A549 (cell line): ENCODE measurements around the gene PPP1R1B. TPM values are rescaled to one million over a fixed set of nuclear protein-coding genes. Genes with fewer than 3 reads are reported as not detected.

Experiments used
- ATAC-seq, 2 experiments: fragments of 200-7000 bp in 1 of 2; fragments of >200 bp in 1 of 2; cut with Nextera tagmentation in 1 of 2; cut with Tn5 transposase in 1 of 2; 3 replicates each; pipeline versions ENCODE4 v1.8.0 to v1.9.1; 2018 to 2020; ENCODE audit warnings: mild to moderate bottlenecking in 1 of 2, moderate library complexity in 1 of 2
- CTCF ChIA-PET: fragments of 300-600 bp; sonication (Branson Sonifier 250); formaldehyde crosslinking; extraction: SDS; loops from one replicate; lab custom pipeline; 2021; ENCODE audit warnings: antibody characterized with exemption, inconsistent platforms; lab: Yijun Ruan, JAX
- POLR2A ChIA-PET: fragments of 350-600 bp; formaldehyde crosslinking; extraction: SDS; loops from one replicate; lab custom pipeline; 2021; ENCODE audit warnings: antibody characterized with exemption, inconsistent platforms; lab: Yijun Ruan, JAX
- DNase-seq, 2 experiments: peaks; one replicate each; pipeline versions ENCODE4 v3.0.0 to v3.0.0-alpha.2; 2011 to 2016; ENCODE audit warnings: low read depth in 1 of 2, low spot score in 1 of 2
- FAIRE-seq: peaks from 2 replicates; lab custom pipeline; 2011; peaks lifted over from hg19 to GRCh38; lab: Jason Lieb, UNC
- H3K27ac ChIP-seq, 2 experiments: fragments of >200 bp; sonication (Bioruptor Twin); formaldehyde crosslinking; 3 replicates each; pipeline ENCODE4 v1.5.1; 2016 to 2017
- H3K4me1 ChIP-seq: fragments of >200 bp; sonication (Bioruptor Twin); formaldehyde crosslinking; 3 replicates; pipeline ENCODE4 v1.6.1; 2016
- H3K4me2 ChIP-seq: fragments of >200 bp; sonication (Bioruptor Twin); formaldehyde crosslinking; 3 replicates; pipeline ENCODE4 v1.6.1; 2016
- H3K4me3 ChIP-seq: fragments of >200 bp; sonication (Bioruptor Twin); formaldehyde crosslinking; 3 replicates; pipeline ENCODE4 v1.5.1; 2016
- H3K9me3 ChIP-seq: fragments of >200 bp; sonication (Bioruptor Twin); formaldehyde crosslinking; 3 replicates; pipeline ENCODE4 v1.6.1; 2016
- CHD4 ChIP-seq: fragments of 200-600 bp; sonication (generic); IDR thresholded peaks from 2 replicates; pipeline ENCODE4 v1.6.1; 2016; ENCODE audit warnings: antibody characterized with exemption, mild to moderate bottlenecking, borderline replicate concordance
- EHF ChIP-seq: fragments of 250-450 bp; sonication (Bioruptor Pico); IDR thresholded peaks from 2 replicates; pipeline ENCODE4 v1.5.0; 2020; ENCODE audit warnings: mild to moderate bottlenecking
- EHMT2 ChIP-seq: fragments of 200-600 bp; sonication (generic); IDR thresholded peaks from 2 replicates; pipeline ENCODE4 v1.6.1; 2016; ENCODE audit warnings: antibody characterized with exemption, low read depth, mild to moderate bottlenecking, moderate library complexity
- GATA3 ChIP-seq: IDR thresholded peaks from 2 replicates; pipeline ENCODE4 v1.6.1; 2012; ENCODE audit warnings: borderline replicate concordance
- HDAC2 ChIP-seq: fragments of 200-600 bp; sonication (generic); IDR thresholded peaks from 2 replicates; pipeline ENCODE4 v1.6.1; 2016
- JUNB ChIP-seq: fragments of >200 bp; sonication (Bioruptor Twin); formaldehyde crosslinking; IDR thresholded peaks from 2 replicates; pipeline ENCODE4 v1.6.1; 2016
- KDM1A ChIP-seq: fragments of 200-600 bp; sonication (generic); IDR thresholded peaks from 2 replicates; pipeline ENCODE4 v1.6.1; 2016; ENCODE audit warnings: low read depth, mild to moderate bottlenecking
- KDM5A ChIP-seq: fragments of 200-600 bp; sonication (generic); IDR thresholded peaks from 2 replicates; pipeline ENCODE4 v1.6.1; 2016; ENCODE audit warnings: antibody characterized with exemption, mild to moderate bottlenecking
- MAX ChIP-seq: IDR thresholded peaks from 2 replicates; pipeline ENCODE4 v1.6.1; 2012
- PHF8 ChIP-seq: fragments of 200-600 bp; sonication (generic); IDR thresholded peaks from 2 replicates; pipeline ENCODE4 v1.6.1; 2016; ENCODE audit warnings: low read depth, mild to moderate bottlenecking, antibody characterized with exemption, moderate library complexity, borderline replicate concordance
- POLR2A ChIP-seq: IDR thresholded peaks from 2 replicates; pipeline ENCODE4 v1.6.1; 2012; ENCODE audit warnings: mild to moderate bottlenecking, low read length
- POLR2AphosphoS2 ChIP-seq: conservative IDR thresholded peaks from 2 replicates; pipeline ENCODE4 v1.6.1; 2012; ENCODE audit warnings: low read length, improper control_type of control experiment, inconsistent platforms
- RAD21 ChIP-seq, 2 experiments: fragments of >200 bp in 1 of 2; sonication (Bioruptor Twin) in 1 of 2; formaldehyde crosslinking in 1 of 2; IDR thresholded peaks in 1 of 2; conservative IDR thresholded peaks in 1 of 2; 2 replicates in 1 of 2; 3 replicates in 1 of 2; pipeline ENCODE4 v1.6.1; 2012 to 2018; ENCODE audit warnings: inconsistent platforms in 1 of 2
- RCOR1 ChIP-seq: fragments of 150-350 bp; IDR thresholded peaks from 2 replicates; pipeline ENCODE4 v1.6.1; 2014; ENCODE audit warnings: antibody characterized with exemption, low read length, low read depth
- REST ChIP-seq: fragments of 200-600 bp; sonication (generic); IDR thresholded peaks from 2 replicates; pipeline ENCODE4 v1.6.1; 2016; ENCODE audit warnings: antibody characterized with exemption, mild to moderate bottlenecking, moderate library complexity
- RNF2 ChIP-seq: fragments of 200-600 bp; sonication (generic); IDR thresholded peaks from 2 replicates; pipeline ENCODE4 v1.6.1; 2016; ENCODE audit warnings: low read depth, mild to moderate bottlenecking, antibody characterized with exemption, moderate library complexity, borderline replicate concordance
- TFCP2L1 ChIP-seq: fragments of 250-450 bp; sonication (Bioruptor Pico); IDR thresholded peaks from 2 replicates; pipeline ENCODE4 v1.5.0; 2021; ENCODE audit warnings: mild to moderate bottlenecking
- WGBS: methylation state at CpG from one replicate; pipeline ENCODE4 v1.1.6; 2017; ENCODE audit errors: missing lambda C conversion rate; 5-methylcytosine and 5-hydroxymethylcytosine counted together
- polyA plus RNA-seq, 4 experiments: library from polyadenylated mRNA; depleted of rRNA in 3 of 4; stranded (reverse); fragments of >200 nt; fragmentation: RNase III in 1 of 4; extraction: RNeasy Plus Mini Kit Qiagen cat#74134 plus additional on column Dnase treatment in 1 of 4; gene quantifications; 2 replicates in 3 of 4; 3 replicates in 1 of 4; pipeline ENCODE4 v1.2.3, GENCODE V29; 2011 to 2017
- TF ChIP-seq, protein P1 (sequence below): IDR thresholded peaks from 2 replicates; pipeline ENCODE4 v1.6.1; 2012; ENCODE audit warnings: low read depth, borderline replicate concordance
- TF ChIP-seq, protein P2 (sequence below): IDR thresholded peaks from 2 replicates; pipeline ENCODE4 v1.6.1; 2012
- TF ChIP-seq, protein P3 (sequence below): fragments of >200 bp; sonication (Bioruptor Twin); formaldehyde crosslinking; IDR thresholded peaks from 3 replicates; pipeline ENCODE4 v1.6.1; 2016
- TF ChIP-seq, protein P4 (sequence below): fragments of 250-450 bp; sonication (Bioruptor Pico); IDR thresholded peaks from 2 replicates; pipeline ENCODE4 v1.5.0; 2020; ENCODE audit warnings: low read depth, mild to moderate bottlenecking, moderate library complexity
- TF ChIP-seq, protein P5 (sequence below): fragments of >200 bp; sonication (Bioruptor Twin); formaldehyde crosslinking; IDR thresholded peaks from 2 replicates; pipeline ENCODE4 v1.6.1; 2016
- TF ChIP-seq, protein P6 (sequence below): fragments of 250-450 bp; sonication (Bioruptor Pico); IDR thresholded peaks from 2 replicates; pipeline ENCODE4 v1.5.0; 2021; ENCODE audit warnings: mild to moderate bottlenecking, moderate library complexity, borderline replicate concordance
- TF ChIP-seq, protein P7 (sequence below): fragments of >200 bp; sonication (Bioruptor Twin); formaldehyde crosslinking; IDR thresholded peaks from 3 replicates; pipeline ENCODE4 v1.5.1; 2016

PPP1R1B gene
- polyA plus RNA-seq, 2 of the 4 experiments (the other 2 are of a cell fraction) = 0.10 TPM; not detected in 1

DNA sequence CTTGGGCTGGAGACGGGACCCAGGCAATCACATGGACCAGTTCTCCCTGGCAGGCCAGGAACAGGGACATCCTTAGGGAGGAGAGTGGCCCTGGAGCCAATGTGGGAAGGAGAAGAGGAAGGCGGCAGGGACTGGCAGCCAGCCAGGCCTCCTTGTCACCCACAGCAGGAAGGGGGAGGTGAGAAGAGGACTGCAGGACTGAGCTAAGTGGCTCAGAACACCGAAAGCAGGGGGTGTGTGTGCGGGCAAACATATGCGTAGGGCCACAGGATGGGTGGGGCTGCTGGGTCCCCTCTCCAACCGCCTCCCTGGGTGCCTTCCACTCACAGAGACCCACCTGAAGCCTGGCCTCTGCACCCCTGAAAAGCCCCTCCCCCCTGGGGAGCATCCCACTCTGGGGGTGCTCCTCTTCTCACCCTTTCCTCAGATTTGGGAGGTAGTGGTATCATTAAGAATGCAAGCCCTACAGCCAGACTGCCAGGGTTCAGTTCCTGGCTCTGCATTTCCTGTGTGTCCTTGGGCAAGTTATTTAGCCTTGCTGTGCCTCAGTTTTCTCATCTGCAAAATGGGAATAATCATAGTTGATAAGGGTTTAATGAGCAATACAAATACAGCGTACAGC is 49.6 kb downstream of the PPP1R1B start:
- ATAC-seq (peak; percentile 10 to 11; a peak in 3 of 6 replicates), FAIRE-seq (no peak), DNase-seq (peak in 1 of 2 experiments; percentile 51)
- H3K9me3 ChIP-seq = no peaks in the 10 kb centered on the region
- H3K4me3 ChIP-seq = no peak overlapping the region
- CTCF ChIA-PET = interaction anchor here (0.6 to 50.7 kb wide), 8 partner anchors 4 to 857 kb away, joined by 3 to 1391 read pairs (median 32); partner anchors contain the start of genes ERBB2, MIEN1, PGAP3 and PNMT
- TF ChIP-seq KDM5A (no peak), RAD21 (conservative IDR thresholded peaks at IDR 0.05 in 1 of 2, IDR thresholded peaks at IDR 0.05 in 1 of 2) (no peak), KDM1A (peak; percentile 68; the same call in 1 of the 2 replicates), RNF2 (no peak), POLR2AphosphoS2 (no peak), REST (no peak), EHMT2 (no peak), POLR2A (no peak), GATA3 (no peak), EHF (CRISPR knock-in tag) (no peak), CHD4 (peak; percentile 94; the same call in 1 of the 2 replicates), MAX (no peak), RCOR1 (no peak), PHF8 (no peak), JUNB (no peak), TFCP2L1 (CRISPR knock-in tag) (no peak), HDAC2 (peak; percentile 73; the same call in 1 of the 2 replicates)
- TF ChIP-seq, protein P1, sequence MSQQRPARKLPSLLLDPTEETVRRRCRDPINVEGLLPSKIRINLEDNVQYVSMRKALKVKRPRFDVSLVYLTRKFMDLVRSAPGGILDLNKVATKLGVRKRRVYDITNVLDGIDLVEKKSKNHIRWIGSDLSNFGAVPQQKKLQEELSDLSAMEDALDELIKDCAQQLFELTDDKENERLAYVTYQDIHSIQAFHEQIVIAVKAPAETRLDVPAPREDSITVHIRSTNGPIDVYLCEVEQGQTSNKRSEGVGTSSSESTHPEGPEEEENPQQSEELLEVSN = no peak
- TF ChIP-seq, protein P2, sequence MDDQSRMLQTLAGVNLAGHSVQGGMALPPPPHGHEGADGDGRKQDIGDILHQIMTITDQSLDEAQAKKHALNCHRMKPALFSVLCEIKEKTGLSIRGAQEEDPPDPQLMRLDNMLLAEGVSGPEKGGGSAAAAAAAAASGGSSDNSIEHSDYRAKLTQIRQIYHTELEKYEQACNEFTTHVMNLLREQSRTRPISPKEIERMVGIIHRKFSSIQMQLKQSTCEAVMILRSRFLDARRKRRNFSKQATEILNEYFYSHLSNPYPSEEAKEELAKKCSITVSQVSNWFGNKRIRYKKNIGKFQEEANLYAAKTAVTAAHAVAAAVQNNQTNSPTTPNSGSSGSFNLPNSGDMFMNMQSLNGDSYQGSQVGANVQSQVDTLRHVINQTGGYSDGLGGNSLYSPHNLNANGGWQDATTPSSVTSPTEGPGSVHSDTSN = no peak
- TF ChIP-seq, protein P3, sequence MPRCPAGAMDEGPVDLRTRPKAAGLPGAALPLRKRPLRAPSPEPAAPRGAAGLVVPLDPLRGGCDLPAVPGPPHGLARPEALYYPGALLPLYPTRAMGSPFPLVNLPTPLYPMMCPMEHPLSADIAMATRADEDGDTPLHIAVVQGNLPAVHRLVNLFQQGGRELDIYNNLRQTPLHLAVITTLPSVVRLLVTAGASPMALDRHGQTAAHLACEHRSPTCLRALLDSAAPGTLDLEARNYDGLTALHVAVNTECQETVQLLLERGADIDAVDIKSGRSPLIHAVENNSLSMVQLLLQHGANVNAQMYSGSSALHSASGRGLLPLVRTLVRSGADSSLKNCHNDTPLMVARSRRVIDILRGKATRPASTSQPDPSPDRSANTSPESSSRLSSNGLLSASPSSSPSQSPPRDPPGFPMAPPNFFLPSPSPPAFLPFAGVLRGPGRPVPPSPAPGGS = no peak
- TF ChIP-seq, protein P4, sequence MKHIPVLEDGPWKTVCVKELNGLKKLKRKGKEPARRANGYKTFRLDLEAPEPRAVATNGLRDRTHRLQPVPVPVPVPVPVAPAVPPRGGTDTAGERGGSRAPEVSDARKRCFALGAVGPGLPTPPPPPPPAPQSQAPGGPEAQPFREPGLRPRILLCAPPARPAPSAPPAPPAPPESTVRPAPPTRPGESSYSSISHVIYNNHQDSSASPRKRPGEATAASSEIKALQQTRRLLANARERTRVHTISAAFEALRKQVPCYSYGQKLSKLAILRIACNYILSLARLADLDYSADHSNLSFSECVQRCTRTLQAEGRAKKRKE (CRISPR knock-in tag) = no peak
- TF ChIP-seq, protein P5, sequence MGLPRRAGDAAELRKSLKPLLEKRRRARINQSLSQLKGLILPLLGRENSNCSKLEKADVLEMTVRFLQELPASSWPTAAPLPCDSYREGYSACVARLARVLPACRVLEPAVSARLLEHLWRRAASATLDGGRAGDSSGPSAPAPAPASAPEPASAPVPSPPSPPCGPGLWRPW = no peak
- TF ChIP-seq, protein P6, sequence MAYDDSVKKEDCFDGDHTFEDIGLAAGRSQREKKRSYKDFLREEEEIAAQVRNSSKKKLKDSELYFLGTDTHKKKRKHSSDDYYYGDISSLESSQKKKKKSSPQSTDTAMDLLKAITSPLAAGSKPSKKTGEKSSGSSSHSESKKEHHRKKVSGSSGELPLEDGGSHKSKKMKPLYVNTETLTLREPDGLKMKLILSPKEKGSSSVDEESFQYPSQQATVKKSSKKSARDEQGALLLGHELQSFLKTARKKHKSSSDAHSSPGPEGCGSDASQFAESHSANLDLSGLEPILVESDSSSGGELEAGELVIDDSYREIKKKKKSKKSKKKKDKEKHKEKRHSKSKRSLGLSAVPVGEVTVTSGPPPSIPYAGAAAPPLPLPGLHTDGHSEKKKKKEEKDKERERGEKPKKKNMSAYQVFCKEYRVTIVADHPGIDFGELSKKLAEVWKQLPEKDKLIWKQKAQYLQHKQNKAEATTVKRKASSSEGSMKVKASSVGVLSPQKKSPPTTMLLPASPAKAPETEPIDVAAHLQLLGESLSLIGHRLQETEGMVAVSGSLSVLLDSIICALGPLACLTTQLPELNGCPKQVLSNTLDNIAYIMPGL (CRISPR knock-in tag) = no peak
- TF ChIP-seq, protein P7, sequence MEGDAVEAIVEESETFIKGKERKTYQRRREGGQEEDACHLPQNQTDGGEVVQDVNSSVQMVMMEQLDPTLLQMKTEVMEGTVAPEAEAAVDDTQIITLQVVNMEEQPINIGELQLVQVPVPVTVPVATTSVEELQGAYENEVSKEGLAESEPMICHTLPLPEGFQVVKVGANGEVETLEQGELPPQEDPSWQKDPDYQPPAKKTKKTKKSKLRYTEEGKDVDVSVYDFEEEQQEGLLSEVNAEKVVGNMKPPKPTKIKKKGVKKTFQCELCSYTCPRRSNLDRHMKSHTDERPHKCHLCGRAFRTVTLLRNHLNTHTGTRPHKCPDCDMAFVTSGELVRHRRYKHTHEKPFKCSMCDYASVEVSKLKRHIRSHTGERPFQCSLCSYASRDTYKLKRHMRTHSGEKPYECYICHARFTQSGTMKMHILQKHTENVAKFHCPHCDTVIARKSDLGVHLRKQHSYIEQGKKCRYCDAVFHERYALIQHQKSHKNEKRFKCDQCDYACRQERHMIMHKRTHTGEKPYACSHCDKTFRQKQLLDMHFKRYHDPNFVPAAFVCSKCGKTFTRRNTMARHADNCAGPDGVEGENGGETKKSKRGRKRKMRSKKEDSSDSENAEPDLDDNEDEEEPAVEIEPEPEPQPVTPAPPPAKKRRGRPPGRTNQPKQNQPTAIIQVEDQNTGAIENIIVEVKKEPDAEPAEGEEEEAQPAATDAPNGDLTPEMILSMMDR = no peak
- POLR2A ChIA-PET = no interaction called here
- H3K4me1 ChIP-seq = peaks cover 21% of the 10 kb centered on the region; the same call in 2 of the 3 replicates
- no peak overlapping the region for H3K27ac ChIP-seq
- H3K4me2 ChIP-seq = no peak overlapping the region
- 73% methylated on average over 7 of the region's 7 CpGs for WGBS
